Measurements from ENCODE around the gene CCSER2.

The CCSER2 gene

GRCh38 chr10:84329196-84329611 lies 815 bp downstream of the CCSER2 start:
- ATAC-seq, result peak; percentile 57
- no peak for TF ChIP-seq TCF4 (CRISPR knock-in tag; IDR thresholded peaks at IDR 0.05; ENCODE audit: borderline replicate concordance)
- no peak for TF ChIP-seq ZC3H10 (CRISPR knock-in tag; IDR thresholded peaks at IDR 0.05)
- TF ChIP-seq OSR1 (CRISPR knock-in tag; IDR thresholded peaks at IDR 0.05), result no peak
- no peak for TF ChIP-seq ZNF8 (CRISPR knock-in tag; IDR thresholded peaks at IDR 0.05)
- TF ChIP-seq TSHZ2 (CRISPR knock-in tag; IDR thresholded peaks at IDR 0.05), result no peak
- TF ChIP-seq RARB (CRISPR knock-in tag; IDR thresholded peaks at IDR 0.05), result no peak
- TF ChIP-seq GLIS3 (CRISPR knock-in tag; IDR thresholded peaks at IDR 0.05), result no peak
- no peak for TF ChIP-seq ZFP30 (CRISPR knock-in tag; IDR thresholded peaks at IDR 0.05)
- TF ChIP-seq SNAI2 (CRISPR knock-in tag; IDR thresholded peaks at IDR 0.05), result no peak
- no peak for TF ChIP-seq TOX (CRISPR knock-in tag; IDR thresholded peaks at IDR 0.05; ENCODE audit: borderline replicate concordance)
- no peak for TF ChIP-seq POU6F1 (CRISPR knock-in tag; IDR thresholded peaks at IDR 0.05; ENCODE audit: borderline replicate concordance, low read depth)
- TF ChIP-seq ZNF565 (CRISPR knock-in tag; conservative IDR thresholded peaks at IDR 0.05; ENCODE audit: low read depth), result no peak
- TF ChIP-seq CREB5 (CRISPR knock-in tag; IDR thresholded peaks at IDR 0.05; ENCODE audit: low read depth), result no peak
- TF ChIP-seq CSDC2 (CRISPR knock-in tag; IDR thresholded peaks at IDR 0.05), result no peak

- no peak for ATAC-seq
Measured at GRCh38 chr10:84329986-84330651, 1.7 kb downstream of the CCSER2 start.

More at GRCh38 chr10:84329986-84330651, 1.7 kb downstream of the CCSER2 start:
- TF ChIP-seq CSRNP3 (CRISPR knock-in tag; IDR thresholded peaks at IDR 0.05), result no peak
- TF ChIP-seq TSHZ2 (CRISPR knock-in tag; IDR thresholded peaks at IDR 0.05), result no peak
- no peak for TF ChIP-seq ZNF565 (CRISPR knock-in tag; conservative IDR thresholded peaks at IDR 0.05; ENCODE audit: low read depth)
- TF ChIP-seq PPARA (CRISPR knock-in tag; IDR thresholded peaks at IDR 0.05; ENCODE audit: borderline replicate concordance), result no peak
- no peak for TF ChIP-seq ZNF70 (CRISPR knock-in tag; IDR thresholded peaks at IDR 0.05)
- no peak for TF ChIP-seq ISL1 (CRISPR knock-in tag; IDR thresholded peaks at IDR 0.05)

All from SK-N-SH treated with all-trans-retinoic acid at 6 μM for 48 hours (cell line).